PC-9 (cell line): Measurements from ENCODE around the gene ACVR2B. TPM values are rescaled to one million over a fixed set of nuclear protein-coding genes. Genes with fewer than 3 reads are reported as not detected.

Experiments used
- BruUV-seq: library from RNA; stranded (reverse); fragments of 400-500 nt; replicated peaks from 2 replicates; lab custom pipeline; 2021; lab: Mats Ljungman, UMichigan
- CTCF ChIA-PET: fragments of 300-600 bp; sonication (Branson Sonifier 250); formaldehyde crosslinking; loops from one replicate; lab custom pipeline; 2022; ENCODE audit warnings: antibody characterized with exemption; lab: Charles Lee
- POLR2A ChIA-PET: fragments of 300-600 bp; sonication (Branson Sonifier 250); formaldehyde crosslinking; loops from one replicate; lab custom pipeline; 2022; ENCODE audit warnings: antibody characterized with exemption; ENCODE audit not compliant: unreplicated experiment; lab: Charles Lee
- DNase-seq, 2 experiments: peaks; one replicate each; pipeline versions ENCODE4 v3.0.0 to v3.0.0-alpha.2; 2015 to 2022; ENCODE audit warnings: mixed read lengths in 1 of 2
- H2AFZ ChIP-seq: fragments of 200-600 bp; sonication (generic); 2 replicates; pipeline ENCODE4 v1.8.1; 2017; ENCODE audit warnings: antibody characterized with exemption
- H3F3A ChIP-seq: fragments of 200-600 bp; sonication (generic); 2 replicates; pipeline ENCODE4 v1.8.1; 2017; ENCODE audit warnings: antibody characterized with exemption, mild to moderate bottlenecking, low read depth; ENCODE audit not compliant: insufficient read depth
- H3K27ac ChIP-seq: fragments of 200-600 bp; sonication (generic); 2 replicates; pipeline ENCODE4 v1.6.1; 2016; ENCODE audit warnings: mixed run types
- H3K27me3 ChIP-seq: fragments of 200-600 bp; sonication (generic); 2 replicates; pipeline ENCODE4 v1.6.1; 2016; ENCODE audit warnings: low read depth, mixed run types; ENCODE audit not compliant: insufficient read depth
- H3K36me3 ChIP-seq: fragments of 200-600 bp; sonication (generic); 2 replicates; pipeline ENCODE4 v1.6.1; 2016; ENCODE audit warnings: low read depth, mixed run types
- H3K4me1 ChIP-seq: fragments of 200-600 bp; sonication (generic); replicated peaks from 2 replicates; pipeline ENCODE4 v1.6.1; 2016; ENCODE audit warnings: mixed run types; ENCODE audit not compliant: insufficient read depth
- H3K4me2 ChIP-seq: fragments of 200-600 bp; sonication (generic); 2 replicates; pipeline ENCODE4 v1.6.1; 2017; ENCODE audit warnings: mixed run types
- H3K4me3 ChIP-seq: fragments of 200-600 bp; sonication (generic); 2 replicates; pipeline ENCODE4 v1.6.1; 2016; ENCODE audit warnings: mixed run types
- H3K79me2 ChIP-seq: fragments of 200-600 bp; sonication (generic); 2 replicates; pipeline ENCODE4 v1.6.1; 2017; ENCODE audit warnings: low read depth, mixed run types
- H3K9me2 ChIP-seq: fragments of 200-600 bp; sonication (generic); 2 replicates; pipeline ENCODE4 v1.8.1; 2017; ENCODE audit warnings: mild to moderate bottlenecking; ENCODE audit not compliant: insufficient read depth
- H3K9me3 ChIP-seq: fragments of 200-600 bp; sonication (generic); 2 replicates; pipeline ENCODE4 v1.8.1; 2016; ENCODE audit warnings: low read depth; ENCODE audit not compliant: insufficient read depth
- H4K20me1 ChIP-seq: fragments of 200-600 bp; sonication (generic); 2 replicates; pipeline ENCODE4 v1.8.1; 2017; ENCODE audit not compliant: insufficient read depth
- EZH2 ChIP-seq: fragments of 200-600 bp; sonication (generic); IDR thresholded peaks from 2 replicates; pipeline ENCODE4 v1.8.0; 2017; ENCODE audit warnings: antibody characterized with exemption, low read depth
- intact Hi-C: fragments of 100-400 bp; cut with micrococcal nuclease; formaldehyde crosslinking; loops from one replicate; pipeline ENCODE4 v1.10.0; 2022; ENCODE audit not compliant: unreplicated experiment
- total RNA-seq: library from RNA; stranded (reverse); gene quantifications from 2 replicates; pipeline ENCODE4 v1.2.3, GENCODE V29; 2021
- TF ChIP-seq, protein P1 (sequence below): fragments of 200-600 bp; sonication (generic); conservative IDR thresholded peaks from 2 replicates; pipeline ENCODE4 v1.6.1; 2017; ENCODE audit warnings: mixed run types, antibody characterized with exemption, mild to moderate bottlenecking, moderate library complexity

ACVR2B gene
- total RNA-seq, 1 experiment from 2014 or later = 11.0 TPM

DNA sequence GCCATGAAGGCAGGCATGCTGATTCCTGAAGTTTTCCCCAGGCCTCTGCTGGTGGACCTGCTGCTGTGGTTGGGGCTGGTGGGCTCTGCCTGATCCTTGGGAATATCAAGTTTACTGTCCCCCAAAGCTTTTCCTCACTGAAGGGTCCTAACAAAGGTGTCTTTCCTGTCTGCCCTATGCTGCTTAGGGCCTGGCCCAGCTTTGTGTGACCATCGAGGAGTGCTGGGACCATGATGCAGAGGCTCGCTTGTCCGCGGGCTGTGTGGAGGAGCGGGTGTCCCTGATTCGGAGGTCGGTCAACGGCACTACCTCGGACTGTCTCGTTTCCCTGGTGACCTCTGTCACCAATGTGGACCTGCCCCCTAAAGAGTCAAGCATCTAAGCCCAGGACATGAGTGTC, 29.3 kb downstream of the ACVR2B start:
- Histone ChIP-seq H3K4me2 (no peak overlapping the region), H3K9me3 (no peaks in the 10 kb centered on the region), H3K79me2 (no peaks in the 10 kb centered on the region), H4K20me1 (no peaks in the 10 kb centered on the region), H3K4me3 (no peak overlapping the region), H3K4me1 (no peaks in the 10 kb centered on the region), H2AFZ (no peak overlapping the region), H3K27ac (no peak overlapping the region), H3K27me3 (no peaks in the 10 kb centered on the region), H3K9me2 (no peaks in the 10 kb centered on the region), H3F3A (no peaks in the 10 kb centered on the region), H3K36me3 (no peaks in the 10 kb centered on the region)
- intact Hi-C loops = loop anchor here (5.0 to 10.0 kb wide), 2 partner anchors 236 to 628 kb away; no protein-coding TSS in a partner anchor
- TF ChIP-seq, protein P1, sequence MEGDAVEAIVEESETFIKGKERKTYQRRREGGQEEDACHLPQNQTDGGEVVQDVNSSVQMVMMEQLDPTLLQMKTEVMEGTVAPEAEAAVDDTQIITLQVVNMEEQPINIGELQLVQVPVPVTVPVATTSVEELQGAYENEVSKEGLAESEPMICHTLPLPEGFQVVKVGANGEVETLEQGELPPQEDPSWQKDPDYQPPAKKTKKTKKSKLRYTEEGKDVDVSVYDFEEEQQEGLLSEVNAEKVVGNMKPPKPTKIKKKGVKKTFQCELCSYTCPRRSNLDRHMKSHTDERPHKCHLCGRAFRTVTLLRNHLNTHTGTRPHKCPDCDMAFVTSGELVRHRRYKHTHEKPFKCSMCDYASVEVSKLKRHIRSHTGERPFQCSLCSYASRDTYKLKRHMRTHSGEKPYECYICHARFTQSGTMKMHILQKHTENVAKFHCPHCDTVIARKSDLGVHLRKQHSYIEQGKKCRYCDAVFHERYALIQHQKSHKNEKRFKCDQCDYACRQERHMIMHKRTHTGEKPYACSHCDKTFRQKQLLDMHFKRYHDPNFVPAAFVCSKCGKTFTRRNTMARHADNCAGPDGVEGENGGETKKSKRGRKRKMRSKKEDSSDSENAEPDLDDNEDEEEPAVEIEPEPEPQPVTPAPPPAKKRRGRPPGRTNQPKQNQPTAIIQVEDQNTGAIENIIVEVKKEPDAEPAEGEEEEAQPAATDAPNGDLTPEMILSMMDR = no peak
- TF ChIP-seq EZH2 = no peak
- ChIA-PET POLR2A (no interaction called here), CTCF (no interaction called here)
- no TSS peak for BruUV-seq
- DNase-seq = no peak

DNA sequence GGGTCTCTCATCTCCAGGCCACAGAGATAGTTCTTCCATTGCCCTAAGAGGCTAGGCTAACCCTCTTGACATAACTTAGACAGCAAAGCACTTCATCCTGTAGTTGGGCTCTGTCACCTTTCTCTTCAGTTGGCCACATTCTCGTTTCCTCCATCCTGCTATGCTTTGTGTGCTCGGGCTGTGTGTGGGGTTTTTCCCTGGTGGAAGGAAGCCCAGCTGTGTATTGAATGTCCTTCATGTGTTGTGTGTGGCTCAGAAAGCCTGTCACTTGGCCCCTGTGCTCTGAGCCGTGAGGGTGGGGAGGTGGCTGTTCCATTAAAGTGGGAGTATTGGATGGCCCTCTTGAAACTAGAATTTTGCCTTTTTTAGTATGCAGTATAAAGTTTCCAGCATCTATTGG, 33.6 kb downstream of the ACVR2B start:
- H3K4me3 ChIP-seq = no peak overlapping the region
- H3K36me3 ChIP-seq = no peaks in the 10 kb centered on the region
- DNase-seq = no peak
- no peaks in the 10 kb centered on the region for H4K20me1 ChIP-seq
- ChIA-PET POLR2A (no interaction called here), CTCF (no interaction called here)
- BruUV-seq = no TSS peak
- no peak for TF ChIP-seq EZH2
- TF ChIP-seq, protein P1 = no peak
- intact Hi-C loops = loop anchor here (10.0 kb wide), 1 partner anchor 633 kb away; no protein-coding TSS in a partner anchor
- H3K9me3 ChIP-seq = no peaks in the 10 kb centered on the region
- no peak overlapping the region for H3K27ac ChIP-seq
- H3K4me2 ChIP-seq = no peak overlapping the region
- no peak overlapping the region for H2AFZ ChIP-seq
- H3F3A ChIP-seq = no peaks in the 10 kb centered on the region
- no peaks in the 10 kb centered on the region for H3K4me1 ChIP-seq
- H3K27me3 ChIP-seq = no peaks in the 10 kb centered on the region
- no peaks in the 10 kb centered on the region for H3K79me2 ChIP-seq
- H3K9me2 ChIP-seq = no peaks in the 10 kb centered on the region

DNA sequence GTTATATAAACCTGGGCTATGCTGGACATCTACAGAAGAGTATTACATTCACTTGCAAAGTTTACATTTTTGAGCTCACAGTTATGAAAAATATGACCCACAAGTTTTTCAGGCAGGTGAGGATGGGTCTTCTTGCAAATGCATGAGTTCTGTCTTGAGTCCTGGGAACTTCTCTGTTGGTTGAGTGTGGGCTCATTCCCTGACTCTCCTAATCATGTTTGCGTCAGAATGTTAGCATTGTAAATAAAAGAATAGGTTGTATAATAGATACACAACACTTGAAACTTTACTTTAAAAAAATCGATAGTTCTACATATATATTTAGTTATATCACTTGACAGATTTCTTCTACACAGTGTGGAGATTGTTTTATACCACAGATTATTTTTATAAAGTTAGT, 35.3 kb downstream of the ACVR2B start:
- Histone ChIP-seq H3K4me3 (no peak overlapping the region), H3K9me2 (no peaks in the 10 kb centered on the region), H2AFZ (no peak overlapping the region), H4K20me1 (no peaks in the 10 kb centered on the region), H3K27ac (no peak overlapping the region), H3K4me1 (no peaks in the 10 kb centered on the region), H3F3A (no peaks in the 10 kb centered on the region), H3K9me3 (no peaks in the 10 kb centered on the region), H3K27me3 (no peaks in the 10 kb centered on the region), H3K4me2 (no peak overlapping the region), H3K79me2 (no peaks in the 10 kb centered on the region), H3K36me3 (no peaks in the 10 kb centered on the region)
- CTCF ChIA-PET = no interaction called here
- no TSS peak for BruUV-seq
- TF ChIP-seq EZH2 = no peak
- TF ChIP-seq, protein P1 = no peak
- POLR2A ChIA-PET = no interaction called here
- intact Hi-C loops = loop anchor here (10.0 kb wide), 1 partner anchor 634 kb away; no protein-coding TSS in a partner anchor
- no peak for DNase-seq
